ENCODE data around the gene BCL2L12.
"Not testable (repeated sequence)": the region's sequence is repeated elsewhere in the genome, so short reads cannot be mapped to it uniquely, and the experiment has no call there.

The BCL2L12 gene

GRCh38 chr19:49712397-49712859 lies 46.7 kb downstream of the BCL2L12 start:
- Histone ChIP-seq H3K36me3 (ENCODE audit: control insufficient read depth, insufficient read depth, low read length) (no peaks in the 10 kb centered on the region), H3K27me3 (replicated peaks; ENCODE audit: control insufficient read depth, insufficient read depth, low read length) (no peaks in the 10 kb centered on the region), H3K4me3 (replicated peaks; ENCODE audit: low read depth, low read length) (no peak overlapping the region)
- no peak for TF ChIP-seq CTCF (IDR thresholded peaks at IDR 0.05; ENCODE audit: insufficient read depth, low read length, poor library complexity, severe bottlenecking)
- peak; percentile 28 for DNase-seq (ENCODE audit: extremely low read depth, insufficient read length)

DNA sequence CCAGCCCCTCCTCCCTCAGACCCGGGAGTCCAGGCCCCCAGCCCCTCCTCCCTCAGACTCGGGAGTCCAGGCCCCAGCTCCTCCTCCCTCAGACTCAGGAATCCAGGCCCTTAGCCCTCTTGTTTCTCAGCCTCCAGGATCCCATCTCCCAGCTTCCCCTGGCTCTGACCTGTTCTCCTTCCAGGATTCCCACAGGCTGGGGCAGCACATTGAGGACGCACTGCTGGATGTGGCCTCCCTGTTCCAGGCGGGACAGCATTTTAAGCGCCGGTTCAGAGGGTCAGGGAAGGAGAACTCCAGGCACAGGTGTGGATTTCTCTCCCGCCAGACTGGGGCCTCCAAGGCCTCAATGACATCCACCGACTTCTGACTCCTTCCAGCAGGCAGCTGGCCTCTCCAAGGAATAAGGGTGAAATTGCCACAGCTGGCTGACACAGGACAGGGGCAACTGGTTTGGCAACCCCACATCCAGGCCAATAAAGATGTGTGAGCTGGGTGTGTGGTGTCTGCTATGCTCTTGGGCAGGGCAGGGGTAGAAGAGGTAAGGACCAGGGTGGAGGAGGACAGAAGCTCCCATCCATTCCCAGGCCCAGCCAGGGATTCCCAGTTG lies 47.6 kb downstream of the BCL2L12 start:
- no peaks in the 10 kb centered on the region for H3K36me3 ChIP-seq (ENCODE audit: control insufficient read depth, insufficient read depth, low read length)
- no peaks in the 10 kb centered on the region for H3K27me3 ChIP-seq (replicated peaks; ENCODE audit: control insufficient read depth, insufficient read depth, low read length)
- no peak for DNase-seq (ENCODE audit: extremely low read depth, insufficient read length)
- no peak for TF ChIP-seq CTCF (IDR thresholded peaks at IDR 0.05; ENCODE audit: insufficient read depth, low read length, poor library complexity, severe bottlenecking)
- no peak overlapping the region for H3K4me3 ChIP-seq (replicated peaks; ENCODE audit: low read depth, low read length)

DNA sequence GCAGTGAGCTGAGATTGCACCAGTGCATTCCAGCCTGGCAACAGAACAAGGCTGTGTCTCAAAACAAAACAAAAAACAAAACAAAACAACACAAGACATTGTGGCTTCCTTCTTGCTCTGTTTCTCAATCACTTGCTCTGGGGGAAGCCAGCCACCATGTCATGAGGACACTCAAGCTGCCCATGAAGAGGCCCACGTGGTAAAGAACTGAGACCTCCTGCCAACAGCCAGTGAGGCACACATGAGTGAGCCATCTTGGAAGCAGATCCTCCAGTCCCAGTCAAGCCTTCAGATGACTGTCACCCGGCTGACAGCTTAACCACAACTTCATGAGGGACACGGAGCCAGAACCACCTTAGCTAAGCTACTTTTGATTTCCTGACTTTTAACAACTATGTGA lies 50.4 kb downstream of the BCL2L12 start:
- no peak overlapping the region for H3K4me3 ChIP-seq (replicated peaks; ENCODE audit: low read depth, low read length)
- TF ChIP-seq CTCF (IDR thresholded peaks at IDR 0.05; ENCODE audit: insufficient read depth, low read length, poor library complexity, severe bottlenecking), result no peak
- no peak for DNase-seq (ENCODE audit: extremely low read depth, insufficient read length)
- no peaks in the 10 kb centered on the region for H3K27me3 ChIP-seq (replicated peaks; ENCODE audit: control insufficient read depth, insufficient read depth, low read length)
- no peaks in the 10 kb centered on the region for H3K36me3 ChIP-seq (ENCODE audit: control insufficient read depth, insufficient read depth, low read length)

- no peak overlapping the region for H3K4me3 ChIP-seq (replicated peaks; ENCODE audit: low read depth, low read length)
These were observed 52.8 kb downstream of the BCL2L12 start for GRCh38 chr19:49718511-49718910.

GRCh38 chr19:49718991-49719390 lies 53.3 kb downstream of the BCL2L12 start:
- no peak overlapping the region for H3K4me3 ChIP-seq (replicated peaks; ENCODE audit: low read depth, low read length)
- TF ChIP-seq CTCF (IDR thresholded peaks at IDR 0.05; ENCODE audit: insufficient read depth, low read length, poor library complexity, severe bottlenecking), result no peak
- DNase-seq (ENCODE audit: extremely low read depth, insufficient read length), result no peak
- H3K36me3 ChIP-seq (ENCODE audit: control insufficient read depth, insufficient read depth, low read length), result no peaks in the 10 kb centered on the region
- H3K27me3 ChIP-seq (replicated peaks; ENCODE audit: control insufficient read depth, insufficient read depth, low read length), result no peaks in the 10 kb centered on the region

More at GRCh38 chr19:49718511-49718910, 52.8 kb downstream of the BCL2L12 start:
- no peak for DNase-seq (ENCODE audit: extremely low read depth, insufficient read length)
- TF ChIP-seq CTCF (IDR thresholded peaks at IDR 0.05; ENCODE audit: insufficient read depth, low read length, poor library complexity, severe bottlenecking), result no peak
- H3K36me3 ChIP-seq (ENCODE audit: control insufficient read depth, insufficient read depth, low read length), result no peaks in the 10 kb centered on the region
- no peaks in the 10 kb centered on the region for H3K27me3 ChIP-seq (replicated peaks; ENCODE audit: control insufficient read depth, insufficient read depth, low read length)

- not testable (repeated sequence) for H3K4me3 ChIP-seq (replicated peaks; ENCODE audit: low read depth, low read length); H3K27me3 ChIP-seq (replicated peaks; ENCODE audit: control insufficient read depth, insufficient read depth, low read length); DNase-seq (ENCODE audit: extremely low read depth, insufficient read length); H3K36me3 ChIP-seq (ENCODE audit: control insufficient read depth, insufficient read depth, low read length)
These were observed 53.7 kb downstream of the BCL2L12 start for GRCh38 chr19:49719420-49719819.
